Endothelial cell of umbilical vein (primary cell): Measurements from ENCODE around the gene RPS5. TPM values are rescaled to one million over a fixed set of nuclear protein-coding genes. Genes with fewer than 3 reads are reported as not detected.
A peak's percentile ranks its signal among the peaks of the same experiment; 100 is the strongest.

Experiments
- BruUV-seq: library from RNA; stranded (reverse); fragments of 400-500 nt; replicated peaks from 2 replicates; lab custom pipeline; 2021; lab: Mats Ljungman, UMichigan
- CTCF ChIA-PET: fragments of 300-600, 350-600 bp; sonication (Branson Sonifier 250); formaldehyde crosslinking; loops from one replicate; lab custom pipeline; 2021; ENCODE audit warnings: antibody characterized with exemption, inconsistent platforms; lab: Charles Lee
- POLR2A ChIA-PET: fragments of 300-600, 350-600 bp; sonication (Branson Sonifier 250); formaldehyde crosslinking; loops from one replicate; lab custom pipeline; 2021; ENCODE audit warnings: antibody characterized with exemption, inconsistent platforms; lab: Charles Lee
- DNase-seq: peaks from one replicate; pipeline ENCODE4 v3.0.0-alpha.2; 2011; ENCODE audit warnings: low read depth, low spot score
- FAIRE-seq: peaks from 2 replicates; lab custom pipeline; 2011; peaks lifted over from hg19 to GRCh38; lab: Jason Lieb, UNC
- H2AFZ ChIP-seq: 2 replicates; pipeline ENCODE4 v1.6.0; 2012; ENCODE audit warnings: low read depth, low read length, control low read depth, inconsistent platforms
- H3K27ac ChIP-seq: 2 replicates; pipeline ENCODE4 v1.5.1; 2011; ENCODE audit warnings: low read depth, mild to moderate bottlenecking, control low read depth, low read length, moderate library complexity; ENCODE audit not compliant: insufficient read depth
- H3K27me3 ChIP-seq, 2 experiments: 2 replicates each; pipeline versions ENCODE4 v1.6.0 to v1.6.1; 2011; ENCODE audit warnings: low read length in 2 of 2, mixed read lengths in 1 of 2; ENCODE audit not compliant: control insufficient read depth in 2 of 2, insufficient read depth in 2 of 2
- H3K36me3 ChIP-seq, 2 experiments: 2 replicates in 1 of 2; 3 replicates in 1 of 2; pipeline ENCODE4 v1.5.1; 2011; ENCODE audit warnings: low read length in 2 of 2, mild to moderate bottlenecking in 1 of 2, moderate library complexity in 1 of 2; ENCODE audit not compliant: control insufficient read depth in 2 of 2, insufficient read depth in 2 of 2; ENCODE audit errors: extremely low read depth in 1 of 2
- H3K4me1 ChIP-seq: 3 replicates; pipeline ENCODE4 v1.5.1; 2011; ENCODE audit warnings: mild to moderate bottlenecking, low read length; ENCODE audit not compliant: control insufficient read depth, insufficient read depth; ENCODE audit errors: extremely low read depth
- H3K4me2 ChIP-seq: 2 replicates; pipeline ENCODE4 v1.6.1; 2011; ENCODE audit warnings: low read length, control low read depth, mixed read lengths; ENCODE audit not compliant: insufficient read depth
- H3K4me3 ChIP-seq, 3 experiments: fragments of 200-600 bp in 1 of 3; sonication (generic), shearing (Covaris generic) in 1 of 3; replicated peaks in 1 of 3; 2 replicates each; pipeline ENCODE4 v1.5.1; 2011 to 2016; ENCODE audit warnings: control low read depth in 3 of 3, low read length in 3 of 3, mild to moderate bottlenecking in 2 of 3, inconsistent platforms in 1 of 3, low read depth in 1 of 3, moderate library complexity in 1 of 3; ENCODE audit not compliant: insufficient read depth in 1 of 3
- H3K79me2 ChIP-seq: 2 replicates; pipeline ENCODE4 v1.6.0; 2012; ENCODE audit warnings: low read length, inconsistent platforms; ENCODE audit not compliant: control insufficient read depth, insufficient read depth
- H3K9ac ChIP-seq: replicated peaks from 2 replicates; pipeline ENCODE3; 2011; ENCODE audit warnings: low read length, control low read depth; ENCODE audit not compliant: insufficient read depth; ENCODE audit errors: extremely low read depth
- H3K9me1 ChIP-seq: replicated peaks from 3 replicates; pipeline ENCODE4 v1.6.0; 2011; ENCODE audit warnings: mild to moderate bottlenecking, low read length; ENCODE audit not compliant: control insufficient read depth, insufficient read depth; ENCODE audit errors: extremely low read depth
- H3K9me3 ChIP-seq: replicated peaks from 2 replicates; pipeline ENCODE4 v1.5.1; 2012; ENCODE audit warnings: low read length, inconsistent platforms; ENCODE audit not compliant: control insufficient read depth, insufficient read depth
- H4K20me1 ChIP-seq: replicated peaks from 2 replicates; pipeline ENCODE3; 2011; ENCODE audit warnings: mild to moderate bottlenecking, low read length; ENCODE audit not compliant: control insufficient read depth, insufficient read depth; ENCODE audit errors: extremely low read depth
- EZH2 ChIP-seq: IDR thresholded peaks from 2 replicates; pipeline ENCODE4 v1.6.1; 2012; ENCODE audit warnings: borderline replicate concordance, low read depth, mild to moderate bottlenecking, moderate library complexity, low read length, inconsistent platforms; ENCODE audit not compliant: severe bottlenecking
- JUN ChIP-seq: IDR thresholded peaks from 2 replicates; pipeline ENCODE4 v1.6.1; 2011; ENCODE audit warnings: borderline replicate concordance, low read depth; ENCODE audit not compliant: insufficient read length, insufficient read depth
- POLR2A ChIP-seq: IDR thresholded peaks from 2 replicates; pipeline ENCODE4 v1.6.1; 2012; ENCODE audit warnings: low read depth, mild to moderate bottlenecking, control low read depth, low read length
- POLR2AphosphoS5 ChIP-seq: IDR thresholded peaks from 2 replicates; pipeline ENCODE4 v1.6.1; 2012; ENCODE audit warnings: low read depth, mild to moderate bottlenecking, control low read depth, low read length, moderate library complexity; ENCODE audit not compliant: insufficient read depth
- dilution Hi-C: fragments of 300-500 bp; cut with MboI; formaldehyde crosslinking; loops from one replicate; pipeline ENCODE4 v1.15.0; 2019; ENCODE audit warnings: low sequenced_read_pairs; ENCODE audit not compliant: extremely low pct_ligation_motif_present
- intact Hi-C: fragments of 100-400 bp; cut with micrococcal nuclease; formaldehyde crosslinking; loops from one replicate; pipeline ENCODE4 v1.10.0; 2022
- polyA plus RNA-seq, 4 experiments: library from polyadenylated mRNA; depleted of rRNA in 3 of 4; stranded (reverse) in 3 of 4; unstranded in 1 of 4; fragments of >200 nt; gene quantifications; 2 replicates each; pipeline versions ENCODE4 v1.2.1 to v1.2.3, GENCODE V29; 2011 to 2012; ENCODE audit warnings: missing spikeins in 1 of 4
- total RNA-seq: library from RNA; stranded (reverse); gene quantifications from 2 replicates; pipeline ENCODE4 v1.2.3, GENCODE V29; 2021

RPS5 gene
- total and polyA plus RNA-seq, 2 donors (not counting 3 experiments of a cell fraction or from before 2014, with no cell fraction given) = 993 to 3,430 TPM

- Histone ChIP-seq H3K9me1 (no peaks in the 10 kb centered on the region), H3K79me2 (peaks cover 9% of the 10 kb centered on the region), H3K9me3 (no peaks in the 10 kb centered on the region), H3K4me3 (no peak within 1 kb of the TSS), H4K20me1 (no peaks in the 10 kb centered on the region), H2AFZ (no peak within 1 kb of the TSS), H3K36me3 (peaks cover 6 to 21% of the 10 kb centered on the region in 2 experiments), H3K27me3 (no peaks in the 10 kb centered on the region), H3K4me2 (no peak within 1 kb of the TSS), H3K4me1 (peaks cover 1% of the 10 kb centered on the region), H3K9ac (no peak within 1 kb of the TSS), H3K27ac (no peak within 1 kb of the TSS)
- no TSS peak for BruUV-seq
- intact Hi-C loops = loop anchor here (1.0 kb wide), 1 partner anchor 8 kb away; the partner anchor contains the start of gene RPS5
- ChIA-PET POLR2A (no interaction called here), CTCF (no interaction called here)
- dilution Hi-C loops = no loop called here
- FAIRE-seq (no peak), DNase-seq (no peak)
- TF ChIP-seq POLR2A (peak; percentile 82), POLR2AphosphoS5 (peak; percentile 74), JUN (no peak)
Measured at GRCh38 chr19:58395220-58395978, 8.3 kb downstream of the RPS5 start, which contains the start of gene RNF225. Gene RNF225, plus strand, starts transcription at chr19:58395656. Its CDS starts 434 bp downstream, at chr19:58396090.

- intact Hi-C loops = loop anchor here (1.0 kb wide), 1 partner anchor 9 kb away; the partner anchor contains the start of gene RPS5
- H3K27ac ChIP-seq = no peak overlapping the region
- H3K27me3 ChIP-seq = no peaks in the 10 kb centered on the region
- peaks cover 6 to 21% of the 10 kb centered on the region in 2 experiments for H3K36me3 ChIP-seq
- CTCF ChIA-PET = no interaction called here
- H3K4me1 ChIP-seq = peaks cover 7% of the 10 kb centered on the region
- FAIRE-seq = no peak
- no peak overlapping the region for H3K4me2 ChIP-seq
- no peaks in the 10 kb centered on the region for H3K9me3 ChIP-seq
- no peak overlapping the region for H3K9ac ChIP-seq
- dilution Hi-C loops = no loop called here
- H2AFZ ChIP-seq = no peak overlapping the region
- no peak overlapping the region for H3K4me3 ChIP-seq
- H4K20me1 ChIP-seq = no peaks in the 10 kb centered on the region
- no peaks in the 10 kb centered on the region for H3K9me1 ChIP-seq
- no peak for TF ChIP-seq POLR2A
- no peak for TF ChIP-seq POLR2AphosphoS5
- peak; percentile 90 for TF ChIP-seq EZH2
- POLR2A ChIA-PET = no interaction called here
- DNase-seq = no peak
- no TSS peak for BruUV-seq
- H3K79me2 ChIP-seq = peaks cover 4% of the 10 kb centered on the region
Measured at GRCh38 chr19:58395979-58396627, 9.0 kb downstream of the RPS5 start.
